Keratinocyte (primary cell): ENCODE data around the gene OR2V2. TPM values are rescaled to one million over a fixed set of nuclear protein-coding genes. Genes with fewer than 3 reads are reported as not detected.

Experiments used
- DNase-seq: peaks from one replicate; pipeline ENCODE4 v3.0.0-alpha.2; 2011; ENCODE audit warnings: low read depth, missing footprints, low spot score
- FAIRE-seq: peaks from 2 replicates; lab custom pipeline; 2011; peaks lifted over from hg19 to GRCh38; lab: Jason Lieb, UNC
- H2AFZ ChIP-seq: 2 replicates; pipeline ENCODE4 v1.6.0; 2012; ENCODE audit warnings: low read length, control low read depth, inconsistent platforms; ENCODE audit not compliant: control insufficient read depth
- H3K27ac ChIP-seq: 2 replicates; pipeline ENCODE4 v1.5.1; 2011; ENCODE audit warnings: low read length; ENCODE audit not compliant: control insufficient read depth, insufficient read depth
- H3K27me3 ChIP-seq: 3 replicates; pipeline ENCODE4 v1.6.0; 2011; ENCODE audit warnings: low read length; ENCODE audit not compliant: control insufficient read depth, insufficient read depth; ENCODE audit errors: extremely low read depth
- H3K36me3 ChIP-seq, 2 experiments: 2 replicates in 1 of 2; 3 replicates in 1 of 2; pipeline ENCODE4 v1.5.1; 2011; ENCODE audit warnings: low read length in 2 of 2, mild to moderate bottlenecking in 1 of 2; ENCODE audit not compliant: control insufficient read depth in 2 of 2, insufficient read depth in 2 of 2; ENCODE audit errors: extremely low read depth in 1 of 2
- H3K4me1 ChIP-seq: 3 replicates; pipeline ENCODE4 v1.5.1; 2011; ENCODE audit warnings: low read length; ENCODE audit not compliant: control insufficient read depth, insufficient read depth; ENCODE audit errors: extremely low read depth
- H3K4me2 ChIP-seq: 3 replicates; pipeline ENCODE4 v1.6.0; 2011; ENCODE audit warnings: low read depth, low read length; ENCODE audit not compliant: control insufficient read depth, insufficient read depth; ENCODE audit errors: extremely low read depth
- H3K4me3 ChIP-seq, 3 experiments: fragments of 200-600 bp in 1 of 3; sonication (generic) in 1 of 3; 2 replicates in 2 of 3; 3 replicates in 1 of 3; pipeline ENCODE4 v1.5.1; 2011 to 2016; ENCODE audit warnings: low read length in 3 of 3, mild to moderate bottlenecking in 3 of 3, control low read depth in 2 of 3, inconsistent platforms in 1 of 3, low read depth in 1 of 3, mixed read lengths in 1 of 3, mixed run types in 1 of 3, moderate library complexity in 1 of 3; ENCODE audit not compliant: control insufficient read depth in 2 of 3, insufficient read depth in 2 of 3; ENCODE audit errors: extremely low read depth in 1 of 3
- H3K79me2 ChIP-seq: 2 replicates; pipeline ENCODE4 v1.6.0; 2012; ENCODE audit warnings: low read length; ENCODE audit not compliant: control insufficient read depth, insufficient read depth
- H3K9ac ChIP-seq: 3 replicates; pipeline ENCODE4 v1.6.0; 2011; ENCODE audit warnings: low read length; ENCODE audit not compliant: control insufficient read depth, insufficient read depth; ENCODE audit errors: extremely low read depth
- H3K9me1 ChIP-seq: 3 replicates; pipeline ENCODE4 v1.6.0; 2011; ENCODE audit warnings: low read length; ENCODE audit not compliant: control insufficient read depth, insufficient read depth; ENCODE audit errors: extremely low read depth
- H3K9me3 ChIP-seq: 2 replicates; pipeline ENCODE4 v1.5.1; 2012; ENCODE audit warnings: low read depth, low read length; ENCODE audit not compliant: control insufficient read depth
- H4K20me1 ChIP-seq: 3 replicates; pipeline ENCODE4 v1.6.0; 2011; ENCODE audit warnings: low read length; ENCODE audit not compliant: control insufficient read depth, insufficient read depth; ENCODE audit errors: extremely low read depth
- CTCF ChIP-seq, 3 experiments: IDR thresholded peaks in 1 of 3; conservative IDR thresholded peaks in 1 of 3; optimal IDR thresholded peaks in 1 of 3; 2 replicates in 2 of 3; 3 replicates in 1 of 3; pipeline versions ENCODE3 to v1.5.1; 2011; ENCODE audit warnings: low read length in 3 of 3, mild to moderate bottlenecking in 3 of 3, moderate library complexity in 2 of 3, control low read depth in 1 of 3, inconsistent platforms in 1 of 3; ENCODE audit not compliant: insufficient read depth in 2 of 3; ENCODE audit errors: extremely low read depth in 1 of 3
- EZH2 ChIP-seq: IDR thresholded peaks from one replicate; pipeline ENCODE4 v1.6.1; 2012; ENCODE audit warnings: inconsistent platforms, mild to moderate bottlenecking, low read length, moderate library complexity
- dilution Hi-C: fragments of 300-500 bp; cut with MboI; formaldehyde crosslinking; loops from one replicate; pipeline ENCODE4 v1.7.0; 2020; ENCODE audit warnings: low sequenced_read_pairs; ENCODE audit not compliant: extremely low pct_ligation_motif_present
- polyA plus RNA-seq, 5 experiments: library from polyadenylated mRNA; depleted of rRNA in 3 of 5; stranded (reverse) in 3 of 5; stranded (forward) in 1 of 5; unstranded in 1 of 5; fragments of >200 nt; gene quantifications; 1 replicate in 1 of 5; 2 replicates in 3 of 5; 3 replicates in 1 of 5; pipeline versions ENCODE4 v1.2.1 to v1.2.3, GENCODE V29; 2011 to 2012; ENCODE audit warnings: missing spikeins in 2 of 5, low read depth in 1 of 5, low replicate concordance in 1 of 5

OR2V2 gene
- polyA plus RNA-seq, 1 donor (not counting 4 experiments of a cell fraction or from before 2014, with no cell fraction given) = not detected

DNA sequence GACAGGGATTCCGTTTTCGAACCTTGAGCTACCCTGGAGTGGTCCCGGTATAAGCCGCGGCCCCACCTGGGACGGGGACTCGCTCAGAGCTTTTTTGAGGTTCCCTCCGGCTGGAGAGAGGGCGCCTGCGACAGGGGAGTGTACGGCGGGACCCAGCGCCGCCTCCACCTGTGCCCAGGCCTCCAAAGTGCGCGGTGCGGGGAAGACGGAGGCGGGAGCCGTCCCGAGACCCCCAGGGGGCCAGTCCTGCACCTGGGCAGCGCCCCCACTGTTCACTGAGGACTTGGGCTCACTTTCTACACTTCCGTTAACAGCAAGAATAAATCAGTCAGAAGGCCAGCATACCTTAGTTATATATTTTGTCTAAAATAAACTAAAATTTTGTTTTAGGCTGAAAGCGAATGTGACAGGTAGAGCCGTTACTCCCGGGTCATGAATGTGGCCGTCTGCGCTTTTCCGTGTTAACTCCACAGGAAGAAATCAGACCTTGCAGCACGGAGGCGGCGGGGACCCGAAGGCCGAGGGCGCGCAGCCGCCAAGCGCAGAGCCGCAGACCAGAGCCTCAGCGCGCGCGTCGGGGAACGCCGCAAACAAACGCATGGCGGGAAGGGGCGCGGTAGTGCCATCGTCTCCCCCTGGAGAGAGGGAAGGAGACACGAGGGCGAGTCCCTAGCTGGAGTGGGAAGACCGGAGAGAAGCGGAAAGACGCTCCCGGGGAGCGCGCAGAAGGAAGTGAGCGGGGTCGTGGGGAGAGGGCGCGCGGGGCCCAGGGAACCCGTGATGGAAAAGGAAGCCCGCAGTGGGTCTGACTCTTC lies 43.5 kb downstream of the OR2V2 start:
- H3K27me3 ChIP-seq = no peaks in the 10 kb centered on the region
- peak overlapping the region; percentile 71 for H3K9ac ChIP-seq
- peaks cover 17% of the 10 kb centered on the region for H3K4me1 ChIP-seq
- dilution Hi-C loops = no loop called here
- peaks cover 2% of the 10 kb centered on the region for H3K79me2 ChIP-seq
- FAIRE-seq = no peak
- H3K9me3 ChIP-seq = no peaks in the 10 kb centered on the region
- no peaks in the 10 kb centered on the region for H3K9me1 ChIP-seq
- peaks cover 5% of the 10 kb centered on the region in 2 experiments for H3K36me3 ChIP-seq
- peak overlapping the region; percentile 97 for H2AFZ ChIP-seq
- peak overlapping the region; percentile 100 for H3K4me2 ChIP-seq
- H3K27ac ChIP-seq = peak overlapping the region; percentile 38
- peak overlapping the region; percentile 54 to 87 (median 85) for H3K4me3 ChIP-seq
- peak in 1 of 3 experiments; percentile 22 for TF ChIP-seq CTCF (optimal IDR thresholded peaks at IDR 0.05 in 1 of 3, IDR thresholded peaks at IDR 0.05 in 1 of 3, conservative IDR thresholded peaks at IDR 0.05 in 1 of 3; ENCODE audit: extremely low read depth in 1 of 3, insufficient read depth in 2 of 3, low read length in 3 of 3)
- no peak for TF ChIP-seq EZH2
- peaks cover 2% of the 10 kb centered on the region for H4K20me1 ChIP-seq
- DNase-seq = no peak

GRCh38 chr5:181191526-181192336 lies 44.3 kb downstream of the OR2V2 start:
- Histone ChIP-seq H3K36me3 (peaks cover 5% of the 10 kb centered on the region in 2 experiments), H3K4me2 (peak overlapping the region; percentile 100), H3K79me2 (peaks cover 2% of the 10 kb centered on the region), H4K20me1 (peaks cover 2% of the 10 kb centered on the region), H3K9me3 (no peaks in the 10 kb centered on the region), H3K27me3 (no peaks in the 10 kb centered on the region), H2AFZ (peak overlapping the region; percentile 97), H3K9ac (peak overlapping the region; percentile 73), H3K27ac (peak overlapping the region; percentile 42), H3K4me1 (peaks cover 14% of the 10 kb centered on the region), H3K4me3 (peak overlapping the region; percentile 69 to 87 (median 85)), H3K9me1 (no peaks in the 10 kb centered on the region)
- FAIRE-seq = peak; percentile 43
- dilution Hi-C loops = no loop called here
- TF ChIP-seq CTCF (optimal IDR thresholded peaks at IDR 0.05 in 1 of 3, IDR thresholded peaks at IDR 0.05 in 1 of 3, conservative IDR thresholded peaks at IDR 0.05 in 1 of 3; ENCODE audit: extremely low read depth in 1 of 3, insufficient read depth in 2 of 3, low read length in 3 of 3) = no peak
- no peak for TF ChIP-seq EZH2
- DNase-seq = peak; percentile 73
